ENCODE results near the gene BSND. TPM values are rescaled to one million over a fixed set of nuclear protein-coding genes. Genes with fewer than 3 reads are reported as not detected.

Gene BSND
- total and polyA plus RNA-seq, 4 experiments from 2014 or later, result not detected

- Mint-ChIP-seq H3K9me3 (no peaks in the 10 kb centered on the region), H3K27ac (no peak overlapping the region), H3K27me3 (peaks cover 17 to 23% of the 10 kb centered on the region in 2 donors), H3K4me1 (no peaks in the 10 kb centered on the region), H3K36me3 (no peaks in the 10 kb centered on the region), H3K4me3 (no peak overlapping the region)
- H3K27me3 ChIP-seq (ENCODE audit: insufficient read depth, low read length), result no peaks in the 10 kb centered on the region
- POLR2A ChIA-PET (ENCODE audit: partially characterized antibody), result no interaction called here
- CTCF ChIA-PET (ENCODE audit: partially characterized antibody), result no interaction called here
- intact Hi-C loops (cut with micrococcal nuclease), result no loop called here
- no peak overlapping the region for H3K27ac ChIP-seq (ENCODE audit: low read depth, low read length)
- no peaks in the 10 kb centered on the region for H3K4me1 ChIP-seq (ENCODE audit: insufficient read depth, low read length)
- no peak for DNase-seq
- no peaks in the 10 kb centered on the region for H3K36me3 ChIP-seq (ENCODE audit: insufficient read depth, low read length)
- no peaks in the 10 kb centered on the region for H3K9me3 ChIP-seq (ENCODE audit: control insufficient read depth in 1 of 2, low read length in 2 of 2)
- no peak overlapping the region for H3K4me3 ChIP-seq (ENCODE audit: low read length in 2 of 2)
Measured at GRCh38 chr1:54975356-54976108, 23.2 kb upstream of the BSND start.

DNA sequence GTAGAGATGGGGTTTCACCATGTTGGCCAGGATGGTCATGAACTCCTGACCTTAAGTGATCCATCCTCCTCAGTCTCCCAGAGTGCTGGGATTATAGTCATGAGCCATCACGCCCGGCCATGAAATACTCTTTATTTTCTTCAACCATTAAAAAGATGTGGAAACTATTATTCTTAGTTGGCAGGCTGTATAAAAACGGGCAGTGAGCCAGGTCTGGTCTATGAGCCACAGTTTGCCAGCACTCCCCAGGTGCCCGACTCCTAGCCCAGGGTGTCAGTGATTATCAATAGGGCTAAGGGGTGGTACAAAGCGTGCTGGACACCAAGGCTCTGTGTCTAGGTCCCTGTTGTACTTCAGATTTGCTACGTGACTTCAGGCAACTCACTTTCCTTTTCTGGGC lies 22.0 kb upstream of the BSND start:
- no peaks in the 10 kb centered on the region for H3K4me1 ChIP-seq (ENCODE audit: insufficient read depth, low read length)
- H3K4me3 ChIP-seq (ENCODE audit: low read length in 2 of 2), result no peak overlapping the region
- Mint-ChIP-seq H3K36me3 (no peaks in the 10 kb centered on the region), H3K27me3 (peaks cover 20 to 31% of the 10 kb centered on the region in 2 donors), H3K9me3 (no peaks in the 10 kb centered on the region), H3K27ac (no peak overlapping the region), H3K4me3 (no peak overlapping the region), H3K4me1 (peaks cover 0 to 2% (median 0%) of the 10 kb centered on the region in 4 donors)
- ChIA-PET POLR2A (ENCODE audit: partially characterized antibody) (no interaction called here), CTCF (ENCODE audit: partially characterized antibody) (no interaction called here)
- no peak for DNase-seq
- no peaks in the 10 kb centered on the region for H3K27me3 ChIP-seq (ENCODE audit: insufficient read depth, low read length)
- intact Hi-C loops (cut with micrococcal nuclease), result no loop called here
- H3K36me3 ChIP-seq (ENCODE audit: insufficient read depth, low read length), result no peaks in the 10 kb centered on the region
- H3K9me3 ChIP-seq (ENCODE audit: control insufficient read depth in 1 of 2, low read length in 2 of 2), result no peaks in the 10 kb centered on the region
- H3K27ac ChIP-seq (ENCODE audit: low read depth, low read length), result no peak overlapping the region

GRCh38 chr1:54977533-54978297 lies 21.0 kb upstream of the BSND start:
- no peaks in the 10 kb centered on the region for H3K36me3 Mint-ChIP-seq
- ChIA-PET CTCF (ENCODE audit: partially characterized antibody) (interaction anchor here (0.8 to 1.5 kb wide), 5 partner anchors 11 to 1276 kb away, joined by 3 to 9 read pairs (median 3); no protein-coding TSS in a partner anchor), POLR2A (ENCODE audit: partially characterized antibody) (no interaction called here)
- peaks cover 0 to 2% (median 0%) of the 10 kb centered on the region in 4 donors for H3K4me1 Mint-ChIP-seq
- Histone ChIP-seq H3K4me1 (ENCODE audit: insufficient read depth, low read length) (no peaks in the 10 kb centered on the region), H3K4me3 (ENCODE audit: low read length in 2 of 2) (no peak overlapping the region), H3K9me3 (ENCODE audit: control insufficient read depth in 1 of 2, low read length in 2 of 2) (no peaks in the 10 kb centered on the region), H3K27me3 (ENCODE audit: insufficient read depth, low read length) (no peaks in the 10 kb centered on the region), H3K27ac (ENCODE audit: low read depth, low read length) (no peak overlapping the region), H3K36me3 (ENCODE audit: insufficient read depth, low read length) (no peaks in the 10 kb centered on the region)
- no peak overlapping the region for H3K4me3 Mint-ChIP-seq
- DNase-seq, result no peak
- H3K9me3 Mint-ChIP-seq, result no peaks in the 10 kb centered on the region
- H3K27ac Mint-ChIP-seq, result no peak overlapping the region
- intact Hi-C loops (cut with micrococcal nuclease), result no loop called here
- H3K27me3 Mint-ChIP-seq, result peaks cover 23 to 34% of the 10 kb centered on the region in 2 donors

DNA sequence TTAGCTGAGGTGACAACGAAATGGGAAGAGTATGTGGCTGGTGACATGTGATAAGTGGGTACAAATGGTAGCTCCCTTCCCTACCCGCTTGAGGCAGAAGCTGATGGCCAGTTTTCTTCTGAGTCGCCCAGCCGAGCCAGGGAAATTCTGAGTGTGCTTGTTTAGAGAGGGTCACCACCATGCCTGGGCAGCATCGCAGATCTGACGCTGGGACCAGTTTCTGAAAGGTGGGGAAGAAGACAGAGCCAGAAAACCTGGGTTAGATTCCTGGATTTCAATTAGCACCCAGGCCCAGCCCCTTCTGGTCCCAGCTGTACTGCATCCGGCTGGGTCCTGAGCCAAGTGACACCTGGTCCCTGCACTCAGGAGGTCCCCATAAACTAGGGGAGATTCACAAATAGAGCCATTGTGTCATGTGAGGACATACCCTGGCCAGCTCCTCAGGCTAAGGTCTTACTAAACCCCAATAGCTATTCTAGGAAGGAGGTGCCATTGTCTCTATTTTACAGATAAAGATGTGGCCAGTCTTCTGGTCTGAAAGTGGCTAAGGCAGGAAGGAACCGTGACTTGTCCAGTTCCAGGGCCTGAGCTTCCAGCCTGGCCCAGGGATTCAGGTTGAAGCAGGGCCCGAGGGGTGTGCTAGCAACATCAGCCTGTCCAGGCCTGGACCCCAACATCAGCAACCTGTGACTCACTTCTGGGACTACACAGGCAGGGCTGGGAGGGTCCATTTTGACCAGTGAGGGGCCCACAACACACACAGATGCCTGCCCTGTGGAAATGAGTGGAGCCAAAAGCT lies 20.0 kb upstream of the BSND start:
- intact Hi-C loops (cut with micrococcal nuclease), result no loop called here
- Histone ChIP-seq H3K9me3 (ENCODE audit: control insufficient read depth in 1 of 2, low read length in 2 of 2) (no peaks in the 10 kb centered on the region), H3K27me3 (ENCODE audit: insufficient read depth, low read length) (peaks cover under 1% of the 10 kb centered on the region), H3K36me3 (ENCODE audit: insufficient read depth, low read length) (no peaks in the 10 kb centered on the region), H3K4me3 (ENCODE audit: low read length in 2 of 2) (no peak overlapping the region), H3K4me1 (ENCODE audit: insufficient read depth, low read length) (no peaks in the 10 kb centered on the region), H3K27ac (ENCODE audit: low read depth, low read length) (no peak overlapping the region)
- no peak overlapping the region for H3K4me3 Mint-ChIP-seq
- POLR2A ChIA-PET (ENCODE audit: partially characterized antibody), result interaction anchor here (0.9 kb wide), 1 partner anchor 47 kb away, joined by 3 read pairs; no protein-coding TSS in a partner anchor
- CTCF ChIA-PET (ENCODE audit: partially characterized antibody), result interaction anchor here (0.8 to 1.5 kb wide), 5 partner anchors 10 to 1275 kb away, joined by 3 to 9 read pairs (median 3); no protein-coding TSS in a partner anchor
- no peaks in the 10 kb centered on the region for H3K9me3 Mint-ChIP-seq
- no peak for DNase-seq
- no peaks in the 10 kb centered on the region for H3K36me3 Mint-ChIP-seq
- peaks cover 0 to 2% (median 0%) of the 10 kb centered on the region in 4 donors for H3K4me1 Mint-ChIP-seq
- peaks cover 22 to 30% of the 10 kb centered on the region in 2 donors for H3K27me3 Mint-ChIP-seq
- no peak overlapping the region for H3K27ac Mint-ChIP-seq

- Mint-ChIP-seq H3K36me3 (no peaks in the 10 kb centered on the region), H3K4me3 (peak overlapping the region in 1 of 8 donors; percentile 32), H3K9me3 (no peaks in the 10 kb centered on the region), H3K27me3 (peaks cover 20 to 30% of the 10 kb centered on the region in 2 donors), H3K4me1 (peaks cover 0 to 2% (median 0%) of the 10 kb centered on the region in 4 donors), H3K27ac (no peak overlapping the region)
- no peak for DNase-seq
- ChIA-PET POLR2A (ENCODE audit: partially characterized antibody) (no interaction called here), CTCF (ENCODE audit: partially characterized antibody) (no interaction called here)
- Histone ChIP-seq H3K27me3 (ENCODE audit: insufficient read depth, low read length) (peaks cover 3% of the 10 kb centered on the region), H3K9me3 (ENCODE audit: control insufficient read depth in 1 of 2, low read length in 2 of 2) (no peaks in the 10 kb centered on the region), H3K4me3 (ENCODE audit: low read length in 2 of 2) (no peak overlapping the region), H3K27ac (ENCODE audit: low read depth, low read length) (no peak overlapping the region), H3K4me1 (ENCODE audit: insufficient read depth, low read length) (no peaks in the 10 kb centered on the region), H3K36me3 (ENCODE audit: insufficient read depth, low read length) (no peaks in the 10 kb centered on the region)
- intact Hi-C loops (cut with micrococcal nuclease), result no loop called here
Measured at GRCh38 chr1:54979327-54979891, 19.3 kb upstream of the BSND start.

DNA sequence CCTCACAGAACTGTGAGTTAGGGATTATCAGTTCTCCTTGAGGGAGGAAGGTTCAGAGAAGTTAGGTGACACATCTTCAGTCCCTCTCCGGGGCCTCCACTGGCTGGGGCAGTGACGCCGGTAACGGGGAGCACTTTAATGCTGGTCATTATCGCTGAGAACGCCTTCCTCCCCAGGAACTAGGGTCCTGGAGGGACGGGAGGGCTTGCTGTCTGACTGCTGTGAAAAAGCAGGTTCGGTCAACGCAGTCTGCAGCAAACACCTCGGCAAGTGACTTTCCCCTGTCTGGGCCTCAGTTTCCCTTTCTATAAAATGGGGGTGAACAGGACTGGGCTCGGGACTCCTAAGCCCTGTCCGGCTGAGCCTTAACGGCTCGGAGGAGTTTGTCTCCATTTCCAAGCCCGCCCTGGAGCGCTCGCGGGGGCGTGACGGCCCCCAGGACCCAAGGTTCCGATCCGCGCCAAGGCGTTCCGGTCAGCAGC lies 18.6 kb upstream of the BSND start:
- CTCF ChIA-PET (ENCODE audit: partially characterized antibody), result no interaction called here
- Mint-ChIP-seq H3K4me3 (no peak overlapping the region), H3K27ac (no peak overlapping the region), H3K27me3 (peaks cover 19 to 30% of the 10 kb centered on the region in 2 donors), H3K36me3 (no peaks in the 10 kb centered on the region), H3K9me3 (no peaks in the 10 kb centered on the region), H3K4me1 (peaks cover 0 to 2% (median 0%) of the 10 kb centered on the region in 4 donors)
- Histone ChIP-seq H3K4me1 (ENCODE audit: insufficient read depth, low read length) (no peaks in the 10 kb centered on the region), H3K27me3 (ENCODE audit: insufficient read depth, low read length) (peaks cover 3% of the 10 kb centered on the region), H3K9me3 (ENCODE audit: control insufficient read depth in 1 of 2, low read length in 2 of 2) (no peaks in the 10 kb centered on the region), H3K4me3 (ENCODE audit: low read length in 2 of 2) (no peak overlapping the region), H3K27ac (ENCODE audit: low read depth, low read length) (no peak overlapping the region), H3K36me3 (ENCODE audit: insufficient read depth, low read length) (no peaks in the 10 kb centered on the region)
- POLR2A ChIA-PET (ENCODE audit: partially characterized antibody), result no interaction called here
- DNase-seq, result no peak
- intact Hi-C loops (cut with micrococcal nuclease), result no loop called here

All from CD4-positive, alpha-beta memory T cell (primary cell).